Measurements from ENCODE around the gene KLHL41. TPM values are rescaled to one million over a fixed set of nuclear protein-coding genes. Genes with fewer than 3 reads are reported as not detected.

Gene KLHL41
- total RNA-seq, result 1 to 10 TPM in 1 of 5 donors, not detected in 4; 1.7 TPM
- 1 to 10 TPM in 2 of 3 donors, under 1 TPM in 1; 0.37 to 3.7 (median 1.3) TPM for polyA plus RNA-seq
- long read RNA-seq, donor 1, result 0 reads
- long read RNA-seq, donor 2, partial matches to known transcripts, result 0 of 1 reads
- long read RNA-seq, donor 2, other reads (novel, unspliced or antisense), result 0 of 1 reads
- long read RNA-seq, donor 3, partial matches to known transcripts, result 5 of 5 reads
- long read RNA-seq, donor 3, other reads (novel, unspliced or antisense), result 0 of 5 reads
- long read RNA-seq, donor 4, result 0 reads
- long read RNA-seq, donor 5, result 0 reads
- long read RNA-seq, donor 6, result 0 reads
- long read RNA-seq, donor 7, result 0 reads
- long read RNA-seq, donor 8, partial matches to known transcripts, result 0 of 1 reads
- long read RNA-seq, donor 8, other reads (novel, unspliced or antisense), result 0 of 1 reads
- long read RNA-seq, donor 9, result 0 reads
- long read RNA-seq, donor 10, result 0 reads

GRCh38 chr2:169509298-169509885 lies at the start of gene KLHL41:
KLHL41 (plus strand) TSS chr2:169509702; CDS start chr2:169509779, 77 bp downstream.
- DNase-seq, result peak in 1 of 2 donors; percentile 28
- Histone ChIP-seq H3K27me3 (no peaks in the 10 kb centered on the region), H3K36me3 (peaks cover 0 to 13% (median 13%) of the 10 kb centered on the region in 4 donors), H3K9me3 (no peaks in the 10 kb centered on the region), H3K4me3 (peak within 1 kb of the TSS in 1 of 4 donors; percentile 12), H3K4me1 (peaks cover 0 to 44% (median 6%) of the 10 kb centered on the region in 4 donors), H3K27ac (peak within 1 kb of the TSS in 2 of 5 donors; percentile 3 to 53)
- 73 to 79% (median 76%) methylated on average over 4 of the region's 4 CpGs for WGBS, 5 donors
- TF ChIP-seq, protein P1, sequence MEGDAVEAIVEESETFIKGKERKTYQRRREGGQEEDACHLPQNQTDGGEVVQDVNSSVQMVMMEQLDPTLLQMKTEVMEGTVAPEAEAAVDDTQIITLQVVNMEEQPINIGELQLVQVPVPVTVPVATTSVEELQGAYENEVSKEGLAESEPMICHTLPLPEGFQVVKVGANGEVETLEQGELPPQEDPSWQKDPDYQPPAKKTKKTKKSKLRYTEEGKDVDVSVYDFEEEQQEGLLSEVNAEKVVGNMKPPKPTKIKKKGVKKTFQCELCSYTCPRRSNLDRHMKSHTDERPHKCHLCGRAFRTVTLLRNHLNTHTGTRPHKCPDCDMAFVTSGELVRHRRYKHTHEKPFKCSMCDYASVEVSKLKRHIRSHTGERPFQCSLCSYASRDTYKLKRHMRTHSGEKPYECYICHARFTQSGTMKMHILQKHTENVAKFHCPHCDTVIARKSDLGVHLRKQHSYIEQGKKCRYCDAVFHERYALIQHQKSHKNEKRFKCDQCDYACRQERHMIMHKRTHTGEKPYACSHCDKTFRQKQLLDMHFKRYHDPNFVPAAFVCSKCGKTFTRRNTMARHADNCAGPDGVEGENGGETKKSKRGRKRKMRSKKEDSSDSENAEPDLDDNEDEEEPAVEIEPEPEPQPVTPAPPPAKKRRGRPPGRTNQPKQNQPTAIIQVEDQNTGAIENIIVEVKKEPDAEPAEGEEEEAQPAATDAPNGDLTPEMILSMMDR (IDR thresholded peaks at IDR 0.05), result no peak
- TF ChIP-seq POLR2A (IDR thresholded peaks at IDR 0.05) (no peak), POLR2AphosphoS5 (IDR thresholded peaks at IDR 0.05) (no peak), EP300 (IDR thresholded peaks at IDR 0.05) (no peak)
- intact Hi-C loops (cut with DNase I; ENCODE audit: low total_unique reads), result no loop called here

DNA sequence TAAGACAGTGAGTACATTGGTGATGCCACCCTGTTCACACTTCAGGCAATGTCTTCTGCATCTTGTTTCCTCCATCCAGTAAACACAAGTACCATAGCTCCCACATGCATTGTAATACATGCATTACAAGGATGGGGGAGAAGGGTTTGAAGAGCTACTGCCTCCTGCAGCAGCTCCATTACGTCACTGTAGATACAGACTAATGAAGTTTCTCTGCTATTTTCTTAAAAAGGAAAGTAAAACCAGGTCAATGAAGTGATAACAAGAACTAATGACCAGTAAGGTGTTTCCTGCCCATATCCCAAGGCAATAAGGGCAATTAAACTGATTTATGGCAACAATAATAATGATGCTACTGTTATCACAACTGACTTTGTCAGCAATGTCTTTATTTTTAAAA lies 48.4 kb upstream of the KLHL41 start:
- DNase-seq, result peak in 1 of 2 donors; percentile 9
- Histone ChIP-seq H3K27ac (no peak overlapping the region), H3K4me3 (no peak overlapping the region), H3K4me1 (peaks cover 0 to 8% (median 3%) of the 10 kb centered on the region in 4 donors), H3K27me3 (no peaks in the 10 kb centered on the region), H3K36me3 (no peaks in the 10 kb centered on the region), H3K9me3 (no peaks in the 10 kb centered on the region)
- TF ChIP-seq POLR2AphosphoS5 (IDR thresholded peaks at IDR 0.05) (no peak), EP300 (IDR thresholded peaks at IDR 0.05) (no peak), POLR2A (IDR thresholded peaks at IDR 0.05) (no peak)
- TF ChIP-seq, protein P1 (IDR thresholded peaks at IDR 0.05), result no peak
- WGBS, 5 donors, result 74 to 89% (median 80%) methylated on average over 1 of the region's 1 CpG
- intact Hi-C loops (cut with DNase I; ENCODE audit: low total_unique reads), result no loop called here

DNA sequence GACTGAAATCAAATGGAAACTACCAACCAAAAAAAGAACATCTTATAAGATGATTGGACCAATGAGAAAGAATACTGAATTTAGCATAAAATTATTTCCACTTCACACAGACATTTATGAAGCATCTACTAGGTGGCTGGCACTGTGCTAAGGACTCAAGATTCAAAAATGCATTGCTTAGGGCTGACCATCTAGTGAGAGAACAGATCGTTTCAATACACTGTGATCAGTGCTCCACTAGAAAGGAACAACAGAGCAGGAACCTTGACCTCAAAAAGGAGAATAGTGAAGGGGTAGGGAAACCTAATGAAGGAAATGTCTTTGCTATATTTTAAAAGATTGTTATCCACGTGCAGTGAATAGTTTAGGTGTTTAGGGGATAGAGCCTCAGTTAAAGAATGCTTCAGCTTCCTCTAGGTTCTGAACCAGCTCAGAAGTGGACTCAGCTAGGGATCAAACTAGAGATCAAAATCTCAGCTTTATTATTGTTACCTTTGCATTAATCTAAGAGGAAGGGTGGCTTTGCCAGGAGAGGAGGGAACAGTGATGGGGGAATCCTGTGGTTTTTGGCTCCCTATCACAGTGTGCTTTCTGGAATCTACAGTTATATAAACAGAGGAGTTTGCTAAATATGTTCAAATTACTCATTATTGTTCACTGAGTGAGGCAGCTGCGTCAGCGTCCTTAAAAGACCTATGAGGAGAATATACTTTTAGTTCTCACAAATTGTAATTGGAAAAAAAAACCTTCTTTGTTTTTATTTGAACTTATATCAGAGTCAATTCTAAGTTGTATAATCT lies 46.4 kb upstream of the KLHL41 start:
- Histone ChIP-seq H3K36me3 (no peaks in the 10 kb centered on the region), H3K9me3 (no peaks in the 10 kb centered on the region), H3K27ac (no peak overlapping the region), H3K4me3 (no peak overlapping the region), H3K27me3 (no peaks in the 10 kb centered on the region), H3K4me1 (peaks cover 0 to 8% (median 3%) of the 10 kb centered on the region in 4 donors)
- TF ChIP-seq POLR2AphosphoS5 (IDR thresholded peaks at IDR 0.05), result no peak
- TF ChIP-seq EP300 (IDR thresholded peaks at IDR 0.05), result no peak
- TF ChIP-seq, protein P1 (IDR thresholded peaks at IDR 0.05), result no peak
- TF ChIP-seq POLR2A (IDR thresholded peaks at IDR 0.05), result no peak
- intact Hi-C loops (cut with DNase I; ENCODE audit: low total_unique reads), result no loop called here
- 22 to 47% (median 28%) methylated on average over 4 of the region's 4 CpGs for WGBS, 5 donors
- peak in 1 of 2 donors; percentile 5 for DNase-seq

DNA sequence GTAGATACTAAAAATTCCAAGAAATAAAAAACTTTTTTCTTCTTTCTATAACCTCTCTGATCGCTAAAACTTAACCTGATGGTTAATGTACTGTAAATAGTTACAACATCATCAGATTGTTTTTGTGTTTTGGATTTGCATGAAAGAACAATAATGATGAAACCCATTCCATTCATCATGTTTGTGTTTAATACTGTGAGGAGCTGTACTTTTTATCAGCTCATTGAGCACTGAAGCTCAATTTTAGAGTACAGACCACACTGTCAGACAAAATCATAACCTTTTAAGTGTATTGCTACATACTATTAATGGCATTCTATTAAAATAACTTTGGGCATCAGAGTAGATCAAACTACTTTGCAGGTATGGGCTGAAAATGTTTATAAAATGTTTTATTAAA lies 45.0 kb upstream of the KLHL41 start:
- intact Hi-C loops (cut with DNase I; ENCODE audit: low total_unique reads), result no loop called here
- no peak overlapping the region for H3K27ac ChIP-seq
- DNase-seq, result no peak
- TF ChIP-seq POLR2AphosphoS5 (IDR thresholded peaks at IDR 0.05) (no peak), EP300 (IDR thresholded peaks at IDR 0.05) (no peak), POLR2A (IDR thresholded peaks at IDR 0.05) (no peak)
- TF ChIP-seq, protein P1 (IDR thresholded peaks at IDR 0.05), result no peak
- peaks cover 0 to 8% (median 3%) of the 10 kb centered on the region in 4 donors for H3K4me1 ChIP-seq
- no peaks in the 10 kb centered on the region for H3K9me3 ChIP-seq
- H3K36me3 ChIP-seq, result no peaks in the 10 kb centered on the region
- H3K4me3 ChIP-seq, result no peak overlapping the region
- H3K27me3 ChIP-seq, result no peaks in the 10 kb centered on the region
- 83 to 98% (median 91%) methylated on average over 1 of the region's 1 CpG for WGBS, 5 donors

All from stomach (tissue), 19 donors.